ENCODE data around the gene TMEM231.

Gene TMEM231

GRCh38 chr16:75593308-75593707 lies 37.3 kb upstream of the TMEM231 start:
- TF ChIP-seq NFIC (IDR thresholded peaks at IDR 0.05) (no peak), ZBTB7A (IDR thresholded peaks at IDR 0.05; ENCODE audit: low read depth) (no peak), RAD21 (IDR thresholded peaks at IDR 0.05; ENCODE audit: low read depth) (no peak), EGR1 (IDR thresholded peaks at IDR 0.05) (no peak), CREB1 (IDR thresholded peaks at IDR 0.05; ENCODE audit: low read depth) (no peak), YY1 (IDR thresholded peaks at IDR 0.05; ENCODE audit: low read depth) (no peak), CEBPB (IDR thresholded peaks at IDR 0.05) (no peak), TAF1 (IDR thresholded peaks at IDR 0.05; ENCODE audit: low read depth) (no peak), TEAD4 (IDR thresholded peaks at IDR 0.05) (no peak), MAX (IDR thresholded peaks at IDR 0.05) (no peak), FOXM1 (IDR thresholded peaks at IDR 0.05; ENCODE audit: borderline replicate concordance, low read depth) (no peak)

DNA sequence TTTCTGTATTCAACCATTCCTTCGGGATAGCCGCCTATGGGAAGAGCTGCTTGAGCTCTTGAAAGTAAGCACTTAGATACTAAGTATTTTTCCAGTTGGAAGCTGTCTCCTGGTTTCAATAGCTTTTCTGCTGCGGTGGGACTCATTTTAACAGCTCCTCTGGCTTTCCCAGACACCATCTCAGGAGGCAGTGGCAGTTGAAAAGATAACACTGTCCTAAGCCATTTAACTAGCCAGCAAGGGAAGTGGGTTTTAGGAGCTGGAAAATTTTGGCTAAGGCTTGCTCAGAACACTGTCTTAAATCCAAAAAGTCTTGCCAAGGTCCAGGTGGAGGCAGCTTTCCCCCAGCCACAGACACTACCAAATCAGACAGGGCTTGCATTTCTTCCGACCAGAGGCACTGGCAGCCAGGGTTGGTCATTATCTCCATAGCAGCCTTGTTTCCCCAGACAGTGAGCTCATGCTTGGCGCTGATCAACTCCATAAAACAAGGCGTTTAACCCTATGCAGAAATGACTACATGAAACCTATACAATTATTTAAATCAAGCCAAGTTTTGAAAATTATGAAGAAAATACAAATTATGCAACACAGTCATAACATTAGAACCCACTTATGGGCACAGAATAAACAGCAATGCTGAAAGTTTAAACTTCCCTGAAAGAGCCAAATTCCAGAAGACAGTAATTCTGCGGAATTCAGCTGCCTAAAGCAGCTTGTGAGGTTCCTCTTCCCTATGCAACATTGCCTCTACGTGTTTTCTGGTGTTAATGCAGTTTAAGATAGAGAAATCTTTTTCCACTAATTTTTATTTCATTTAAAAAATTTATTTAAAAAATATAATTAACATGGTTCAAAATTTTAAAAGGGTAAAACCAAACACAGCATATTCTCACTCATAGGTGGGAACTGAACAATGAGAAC lies 35.1 kb upstream of the TMEM231 start:
- TF ChIP-seq RAD21 (IDR thresholded peaks at IDR 0.05; ENCODE audit: low read depth), result no peak
- TF ChIP-seq MAX (IDR thresholded peaks at IDR 0.05), result no peak
- no peak for TF ChIP-seq CEBPB (IDR thresholded peaks at IDR 0.05)
- no peak for TF ChIP-seq NFIC (IDR thresholded peaks at IDR 0.05)
- no peak for TF ChIP-seq TEAD4 (IDR thresholded peaks at IDR 0.05)
- TF ChIP-seq EP300 (IDR thresholded peaks at IDR 0.05; ENCODE audit: borderline replicate concordance), result no peak
- no peak for TF ChIP-seq TAF1 (IDR thresholded peaks at IDR 0.05; ENCODE audit: low read depth)
- TF ChIP-seq CREB1 (IDR thresholded peaks at IDR 0.05; ENCODE audit: low read depth), result no peak
- no peak for TF ChIP-seq TCF12 (IDR thresholded peaks at IDR 0.05; ENCODE audit: low read depth)
- TF ChIP-seq, protein P1, sequence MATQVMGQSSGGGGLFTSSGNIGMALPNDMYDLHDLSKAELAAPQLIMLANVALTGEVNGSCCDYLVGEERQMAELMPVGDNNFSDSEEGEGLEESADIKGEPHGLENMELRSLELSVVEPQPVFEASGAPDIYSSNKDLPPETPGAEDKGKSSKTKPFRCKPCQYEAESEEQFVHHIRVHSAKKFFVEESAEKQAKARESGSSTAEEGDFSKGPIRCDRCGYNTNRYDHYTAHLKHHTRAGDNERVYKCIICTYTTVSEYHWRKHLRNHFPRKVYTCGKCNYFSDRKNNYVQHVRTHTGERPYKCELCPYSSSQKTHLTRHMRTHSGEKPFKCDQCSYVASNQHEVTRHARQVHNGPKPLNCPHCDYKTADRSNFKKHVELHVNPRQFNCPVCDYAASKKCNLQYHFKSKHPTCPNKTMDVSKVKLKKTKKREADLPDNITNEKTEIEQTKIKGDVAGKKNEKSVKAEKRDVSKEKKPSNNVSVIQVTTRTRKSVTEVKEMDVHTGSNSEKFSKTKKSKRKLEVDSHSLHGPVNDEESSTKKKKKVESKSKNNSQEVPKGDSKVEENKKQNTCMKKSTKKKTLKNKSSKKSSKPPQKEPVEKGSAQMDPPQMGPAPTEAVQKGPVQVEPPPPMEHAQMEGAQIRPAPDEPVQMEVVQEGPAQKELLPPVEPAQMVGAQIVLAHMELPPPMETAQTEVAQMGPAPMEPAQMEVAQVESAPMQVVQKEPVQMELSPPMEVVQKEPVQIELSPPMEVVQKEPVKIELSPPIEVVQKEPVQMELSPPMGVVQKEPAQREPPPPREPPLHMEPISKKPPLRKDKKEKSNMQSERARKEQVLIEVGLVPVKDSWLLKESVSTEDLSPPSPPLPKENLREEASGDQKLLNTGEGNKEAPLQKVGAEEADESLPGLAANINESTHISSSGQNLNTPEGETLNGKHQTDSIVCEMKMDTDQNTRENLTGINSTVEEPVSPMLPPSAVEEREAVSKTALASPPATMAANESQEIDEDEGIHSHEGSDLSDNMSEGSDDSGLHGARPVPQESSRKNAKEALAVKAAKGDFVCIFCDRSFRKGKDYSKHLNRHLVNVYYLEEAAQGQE (IDR thresholded peaks at IDR 0.05; ENCODE audit: low read depth), result no peak
- no peak for TF ChIP-seq YY1 (IDR thresholded peaks at IDR 0.05; ENCODE audit: low read depth)
- no peak for TF ChIP-seq USF1 (IDR thresholded peaks at IDR 0.05)
- TF ChIP-seq ZBTB7A (IDR thresholded peaks at IDR 0.05; ENCODE audit: low read depth), result no peak
- no peak for TF ChIP-seq FOXM1 (IDR thresholded peaks at IDR 0.05; ENCODE audit: borderline replicate concordance, low read depth)
- no peak for TF ChIP-seq EGR1 (IDR thresholded peaks at IDR 0.05)

GRCh38 chr16:75589306-75589705 lies 33.3 kb upstream of the TMEM231 start:
- no peak for TF ChIP-seq CEBPB (IDR thresholded peaks at IDR 0.05)
- no peak for TF ChIP-seq FOXM1 (IDR thresholded peaks at IDR 0.05; ENCODE audit: borderline replicate concordance, low read depth)
- no peak for TF ChIP-seq EGR1 (IDR thresholded peaks at IDR 0.05)
- no peak for TF ChIP-seq MAX (IDR thresholded peaks at IDR 0.05)
- no peak for TF ChIP-seq TEAD4 (IDR thresholded peaks at IDR 0.05)

GRCh38 chr16:75588716-75589115 lies 32.7 kb upstream of the TMEM231 start:
- TF ChIP-seq CREB1 (IDR thresholded peaks at IDR 0.05; ENCODE audit: low read depth) (no peak), ZBTB7A (IDR thresholded peaks at IDR 0.05; ENCODE audit: low read depth) (no peak), RAD21 (IDR thresholded peaks at IDR 0.05; ENCODE audit: low read depth) (no peak), FOXM1 (IDR thresholded peaks at IDR 0.05; ENCODE audit: borderline replicate concordance, low read depth) (no peak), EP300 (IDR thresholded peaks at IDR 0.05; ENCODE audit: borderline replicate concordance) (no peak), EGR1 (IDR thresholded peaks at IDR 0.05) (no peak), MAX (IDR thresholded peaks at IDR 0.05) (no peak)
- TF ChIP-seq, protein P1 (IDR thresholded peaks at IDR 0.05; ENCODE audit: low read depth), result no peak

GRCh38 chr16:75584108-75584507 lies 28.1 kb upstream of the TMEM231 start:
- TF ChIP-seq ZBTB7A (IDR thresholded peaks at IDR 0.05; ENCODE audit: low read depth) (no peak), EGR1 (IDR thresholded peaks at IDR 0.05) (no peak), RAD21 (IDR thresholded peaks at IDR 0.05; ENCODE audit: low read depth) (no peak), TAF1 (IDR thresholded peaks at IDR 0.05; ENCODE audit: low read depth) (no peak), USF1 (IDR thresholded peaks at IDR 0.05) (no peak), TCF12 (IDR thresholded peaks at IDR 0.05; ENCODE audit: low read depth) (no peak), MAX (IDR thresholded peaks at IDR 0.05) (no peak), FOXM1 (IDR thresholded peaks at IDR 0.05; ENCODE audit: borderline replicate concordance, low read depth) (no peak), CREB1 (IDR thresholded peaks at IDR 0.05; ENCODE audit: low read depth) (no peak), YY1 (IDR thresholded peaks at IDR 0.05; ENCODE audit: low read depth) (no peak), NFIC (IDR thresholded peaks at IDR 0.05) (no peak)
